Nephron (organoid): Measurements from ENCODE around the gene DTNB.
"Not testable (repeated sequence)": the region's sequence is repeated elsewhere in the genome, so short reads cannot be mapped to it uniquely, and the experiment has no call there.

Experiments used
- H3K27ac Mint-ChIP-seq, 3 experiments: 2 replicates each; pipeline ENCODE4 v1.8.0; 2020; ENCODE audit warnings: mixed read lengths in 3 of 3, mild to moderate bottlenecking in 2 of 3, moderate library complexity in 1 of 3
- H3K27me3 Mint-ChIP-seq: 2 replicates; pipeline ENCODE4 v1.8.0; 2021; ENCODE audit warnings: low read depth, mild to moderate bottlenecking, moderate library complexity, mixed read lengths
- H3K36me3 Mint-ChIP-seq: 2 replicates; pipeline ENCODE4 v1.8.0; 2020; ENCODE audit warnings: low read depth, mixed read lengths
- H3K4me1 Mint-ChIP-seq: 2 replicates; pipeline ENCODE4 v1.8.0; 2020; ENCODE audit warnings: mixed read lengths
- H3K4me3 Mint-ChIP-seq, 3 experiments: 2 replicates each; pipeline ENCODE4 v1.8.0; 2020; ENCODE audit warnings: mild to moderate bottlenecking in 3 of 3, mixed read lengths in 3 of 3, moderate library complexity in 2 of 3
- H3K9me3 Mint-ChIP-seq: 2 replicates; pipeline ENCODE4 v1.8.0; 2020; ENCODE audit warnings: mixed read lengths
- TF ChIP-seq, protein P1 (sequence below), 3 experiments: fragments of 200-600 bp; sonication (generic); IDR thresholded peaks; one replicate each; pipeline ENCODE4 v1.5.0; 2021; ENCODE audit warnings: antibody characterized with exemption in 3 of 3; ENCODE audit not compliant: unreplicated experiment in 3 of 3

Gene DTNB

DNA sequence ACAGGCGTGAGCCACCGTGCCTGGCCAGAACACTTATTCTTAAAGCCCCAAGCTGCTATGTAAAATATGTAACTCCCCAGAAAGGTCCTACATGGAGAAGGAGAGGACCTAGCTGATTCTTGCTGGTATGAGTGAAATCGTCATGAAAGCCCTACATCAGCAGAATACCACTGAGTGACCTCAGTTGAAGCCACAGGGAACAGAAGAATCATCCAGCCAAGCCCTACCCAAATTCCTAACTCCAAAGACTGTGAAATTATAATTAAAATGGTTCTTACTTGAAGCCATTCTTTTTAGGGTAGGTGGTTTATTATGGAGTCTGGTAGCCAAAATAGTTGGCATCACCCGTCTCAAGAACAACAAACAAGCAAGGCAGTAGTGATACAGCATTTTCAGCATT lies 4.5 kb upstream of the DTNB start:
- no peak overlapping the region for H3K4me3 Mint-ChIP-seq
- peaks cover 16% of the 10 kb centered on the region for H3K27me3 Mint-ChIP-seq
- H3K27ac Mint-ChIP-seq, result no peak overlapping the region
- peaks cover 4% of the 10 kb centered on the region for H3K9me3 Mint-ChIP-seq
- no peaks in the 10 kb centered on the region for H3K36me3 Mint-ChIP-seq
- TF ChIP-seq, protein P1, sequence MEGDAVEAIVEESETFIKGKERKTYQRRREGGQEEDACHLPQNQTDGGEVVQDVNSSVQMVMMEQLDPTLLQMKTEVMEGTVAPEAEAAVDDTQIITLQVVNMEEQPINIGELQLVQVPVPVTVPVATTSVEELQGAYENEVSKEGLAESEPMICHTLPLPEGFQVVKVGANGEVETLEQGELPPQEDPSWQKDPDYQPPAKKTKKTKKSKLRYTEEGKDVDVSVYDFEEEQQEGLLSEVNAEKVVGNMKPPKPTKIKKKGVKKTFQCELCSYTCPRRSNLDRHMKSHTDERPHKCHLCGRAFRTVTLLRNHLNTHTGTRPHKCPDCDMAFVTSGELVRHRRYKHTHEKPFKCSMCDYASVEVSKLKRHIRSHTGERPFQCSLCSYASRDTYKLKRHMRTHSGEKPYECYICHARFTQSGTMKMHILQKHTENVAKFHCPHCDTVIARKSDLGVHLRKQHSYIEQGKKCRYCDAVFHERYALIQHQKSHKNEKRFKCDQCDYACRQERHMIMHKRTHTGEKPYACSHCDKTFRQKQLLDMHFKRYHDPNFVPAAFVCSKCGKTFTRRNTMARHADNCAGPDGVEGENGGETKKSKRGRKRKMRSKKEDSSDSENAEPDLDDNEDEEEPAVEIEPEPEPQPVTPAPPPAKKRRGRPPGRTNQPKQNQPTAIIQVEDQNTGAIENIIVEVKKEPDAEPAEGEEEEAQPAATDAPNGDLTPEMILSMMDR (IDR thresholded peaks at IDR 0.05; ENCODE audit: unreplicated experiment in 3 of 3), result no peak
- H3K4me1 Mint-ChIP-seq, result no peaks in the 10 kb centered on the region

DNA sequence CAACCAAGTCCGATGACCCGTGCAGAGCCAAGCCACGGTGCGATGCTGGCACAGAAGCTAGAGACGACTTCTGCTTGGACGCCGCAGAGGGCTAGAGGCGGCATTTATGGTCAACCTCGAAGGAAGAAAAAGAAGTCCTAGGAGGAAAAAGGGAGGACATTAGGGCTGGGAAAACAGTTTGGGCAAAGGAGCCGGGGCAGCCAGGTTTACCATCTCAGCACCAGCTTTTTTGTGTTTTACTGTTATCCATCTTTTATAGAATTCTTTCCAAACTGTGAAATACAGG lies 643 bp upstream of the DTNB start:
- peak overlapping the region in 1 of 3 experiments; percentile 74 for H3K27ac Mint-ChIP-seq
- H3K9me3 Mint-ChIP-seq, result peaks cover 4% of the 10 kb centered on the region
- no peaks in the 10 kb centered on the region for H3K36me3 Mint-ChIP-seq
- H3K4me1 Mint-ChIP-seq, result peaks cover 5% of the 10 kb centered on the region
- peak overlapping the region; percentile 78 to 84 (median 82) for H3K4me3 Mint-ChIP-seq
- TF ChIP-seq, protein P1 (IDR thresholded peaks at IDR 0.05; ENCODE audit: unreplicated experiment in 3 of 3), result no peak
- peaks cover 23% of the 10 kb centered on the region for H3K27me3 Mint-ChIP-seq

DNA sequence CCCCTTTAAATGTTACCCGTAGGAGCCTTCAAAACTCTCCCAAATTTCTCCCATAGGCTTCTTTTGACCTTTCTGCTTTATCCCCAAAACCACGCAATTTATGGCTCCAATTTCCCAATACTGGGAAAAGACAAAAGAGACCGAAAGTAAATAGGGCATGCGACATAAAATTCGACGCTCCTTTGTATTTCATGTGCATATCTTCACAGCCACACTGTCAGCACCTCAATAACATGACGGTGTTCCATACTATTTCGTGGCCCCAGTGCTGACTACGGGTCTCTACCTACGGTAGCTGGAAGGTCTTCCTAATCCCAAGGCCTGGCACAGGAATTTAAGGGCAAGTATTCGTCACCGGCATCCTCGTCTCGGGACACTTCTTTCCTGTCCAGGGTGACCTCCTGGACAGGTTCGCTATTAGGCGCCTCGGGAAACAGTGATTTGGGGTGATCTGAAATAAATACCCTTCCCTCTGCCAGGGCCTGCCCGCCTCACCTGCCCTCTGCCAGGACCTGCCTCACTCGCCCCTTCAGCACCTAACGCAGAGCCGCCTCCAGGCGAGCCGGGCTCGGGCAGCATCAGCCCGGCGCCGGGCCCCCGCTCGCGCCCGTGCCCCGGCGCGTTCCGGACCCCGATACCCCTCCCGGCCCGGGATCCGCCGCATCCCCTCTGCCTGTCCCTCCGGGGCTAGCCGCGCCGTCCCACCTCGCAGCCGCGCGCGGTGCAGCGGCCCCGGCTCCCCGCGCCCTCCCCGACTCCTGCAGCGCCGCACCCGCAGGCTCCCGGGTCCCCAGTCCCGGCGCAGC lies 680 bp downstream of the DTNB start:
- Mint-ChIP-seq H3K4me1 (peaks cover 5% of the 10 kb centered on the region), H3K4me3 (peak overlapping the region; percentile 82 to 86 (median 86)), H3K27ac (peak overlapping the region in 2 of 3 experiments; percentile 7 to 61), H3K27me3 (peaks cover 22% of the 10 kb centered on the region), H3K9me3 (peaks cover 4% of the 10 kb centered on the region), H3K36me3 (no peaks in the 10 kb centered on the region)
- TF ChIP-seq, protein P1 (IDR thresholded peaks at IDR 0.05; ENCODE audit: unreplicated experiment in 3 of 3), result no peak

DNA sequence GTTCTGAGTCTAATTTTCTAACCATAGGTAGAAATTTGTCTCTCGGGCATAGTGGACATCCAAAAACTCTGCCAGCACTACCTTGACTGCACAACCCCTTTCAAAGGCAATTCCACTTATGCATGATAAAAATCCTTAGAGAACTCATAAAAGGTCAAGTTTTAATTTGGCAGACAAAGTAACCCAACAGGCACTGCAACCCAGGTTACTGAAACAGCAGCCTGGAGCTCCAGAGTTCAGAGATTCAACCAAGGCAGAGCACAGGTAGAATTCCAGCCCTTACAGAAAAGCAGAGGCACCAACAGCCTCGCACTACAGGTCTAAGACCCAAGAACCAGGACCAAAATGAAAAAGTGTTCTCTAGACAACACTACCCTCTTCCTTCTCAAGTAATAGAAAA lies 1.8 kb downstream of the DTNB start:
- Mint-ChIP-seq H3K27me3 (peaks cover 22% of the 10 kb centered on the region), H3K4me1 (peaks cover 5% of the 10 kb centered on the region), H3K27ac (no peak overlapping the region), H3K36me3 (no peaks in the 10 kb centered on the region), H3K4me3 (peak overlapping the region; percentile 75 to 86 (median 86)), H3K9me3 (peaks cover 3% of the 10 kb centered on the region)
- TF ChIP-seq, protein P1 (IDR thresholded peaks at IDR 0.05; ENCODE audit: unreplicated experiment in 3 of 3), result no peak

DNA sequence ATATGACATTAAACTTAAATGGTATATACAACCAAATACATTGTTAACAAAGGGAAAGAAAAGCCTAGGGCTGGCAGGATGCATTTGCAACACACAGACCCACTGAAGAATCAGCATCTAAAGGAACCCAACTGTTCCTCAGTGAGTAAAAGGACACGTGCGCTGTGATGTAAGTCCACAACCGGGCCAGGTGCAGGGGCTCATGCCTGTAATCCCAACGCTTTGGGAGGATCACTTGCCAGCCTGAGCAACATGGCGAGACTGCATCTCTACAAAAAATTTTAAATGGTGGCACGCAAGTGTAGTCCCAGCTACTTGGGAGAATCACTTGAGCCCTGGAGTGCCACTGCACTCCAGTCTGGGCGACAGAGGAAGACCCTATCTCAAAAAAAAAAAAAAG lies 3.9 kb downstream of the DTNB start:
- TF ChIP-seq, protein P1 (IDR thresholded peaks at IDR 0.05; ENCODE audit: unreplicated experiment in 3 of 3), result no peak
- peaks cover 9% of the 10 kb centered on the region for H3K4me1 Mint-ChIP-seq
- H3K27ac Mint-ChIP-seq, result no peak overlapping the region
- peaks cover 12% of the 10 kb centered on the region for H3K27me3 Mint-ChIP-seq
- no peaks in the 10 kb centered on the region for H3K36me3 Mint-ChIP-seq
- H3K9me3 Mint-ChIP-seq, result no peaks in the 10 kb centered on the region
- peak overlapping the region in 2 of 3 experiments; percentile 10 to 12 for H3K4me3 Mint-ChIP-seq

DNA sequence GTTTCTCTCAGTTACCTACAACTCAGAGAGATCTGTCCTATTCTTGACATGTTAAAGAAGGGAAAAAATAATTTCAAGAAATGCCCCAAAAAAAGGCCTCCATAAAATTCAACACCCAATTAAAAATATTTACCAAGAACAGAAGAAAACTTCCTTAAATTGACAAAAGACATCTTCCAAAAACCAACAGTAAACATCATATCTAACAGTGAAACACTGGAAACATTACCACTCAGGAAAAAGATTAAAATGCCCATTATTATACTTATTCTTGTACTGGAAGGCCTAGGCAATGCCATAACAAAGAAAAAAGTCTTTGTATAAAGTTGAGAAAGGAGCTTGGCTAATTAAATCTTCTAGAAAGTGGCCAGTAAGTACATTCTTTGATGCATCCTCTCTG lies 7.2 kb downstream of the DTNB start:
- peaks cover 4% of the 10 kb centered on the region for H3K27me3 Mint-ChIP-seq

DNA sequence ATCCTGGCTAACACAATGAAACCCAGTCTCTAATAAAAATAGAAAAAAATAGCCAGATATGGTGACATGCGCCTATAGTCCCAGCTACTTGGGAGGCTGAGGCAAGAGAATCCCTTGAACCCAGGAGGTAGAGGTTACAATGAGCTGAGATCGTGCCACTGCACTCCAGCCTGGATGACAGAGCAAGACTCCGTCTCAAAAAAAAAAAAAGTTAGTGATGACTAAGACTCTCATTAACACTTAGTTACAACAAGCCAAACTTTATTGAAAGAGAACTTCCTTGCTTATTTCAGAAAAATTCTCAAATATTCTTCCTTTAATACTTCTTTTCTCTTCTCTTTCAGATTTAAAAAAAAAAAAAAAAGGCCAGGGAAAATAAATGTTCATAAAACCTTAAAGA lies 7.9 kb downstream of the DTNB start:
- H3K4me1 Mint-ChIP-seq, result peaks cover 11% of the 10 kb centered on the region
- not testable (repeated sequence) for H3K9me3 Mint-ChIP-seq, H3K36me3 Mint-ChIP-seq, H3K27ac Mint-ChIP-seq, H3K27me3 Mint-ChIP-seq, H3K4me3 Mint-ChIP-seq

More for the DNA sequence above, 7.2 kb downstream of the DTNB start:
- TF ChIP-seq, protein P1 (IDR thresholded peaks at IDR 0.05; ENCODE audit: unreplicated experiment in 3 of 3), result no peak
- Mint-ChIP-seq H3K27ac (no peak overlapping the region), H3K4me1 (peaks cover 11% of the 10 kb centered on the region), H3K36me3 (no peaks in the 10 kb centered on the region), H3K4me3 (no peak overlapping the region), H3K9me3 (no peaks in the 10 kb centered on the region)
